ENCODE results near the gene ITSN1.

GRCh38 chr21:33847588-33848248 is 205.4 kb downstream of the ITSN1 start:
- TF ChIP-seq POLR2A (IDR thresholded peaks at IDR 0.05) (no peak), POLR2AphosphoS5 (IDR thresholded peaks at IDR 0.05) (no peak)
- TF ChIP-seq, protein P1, sequence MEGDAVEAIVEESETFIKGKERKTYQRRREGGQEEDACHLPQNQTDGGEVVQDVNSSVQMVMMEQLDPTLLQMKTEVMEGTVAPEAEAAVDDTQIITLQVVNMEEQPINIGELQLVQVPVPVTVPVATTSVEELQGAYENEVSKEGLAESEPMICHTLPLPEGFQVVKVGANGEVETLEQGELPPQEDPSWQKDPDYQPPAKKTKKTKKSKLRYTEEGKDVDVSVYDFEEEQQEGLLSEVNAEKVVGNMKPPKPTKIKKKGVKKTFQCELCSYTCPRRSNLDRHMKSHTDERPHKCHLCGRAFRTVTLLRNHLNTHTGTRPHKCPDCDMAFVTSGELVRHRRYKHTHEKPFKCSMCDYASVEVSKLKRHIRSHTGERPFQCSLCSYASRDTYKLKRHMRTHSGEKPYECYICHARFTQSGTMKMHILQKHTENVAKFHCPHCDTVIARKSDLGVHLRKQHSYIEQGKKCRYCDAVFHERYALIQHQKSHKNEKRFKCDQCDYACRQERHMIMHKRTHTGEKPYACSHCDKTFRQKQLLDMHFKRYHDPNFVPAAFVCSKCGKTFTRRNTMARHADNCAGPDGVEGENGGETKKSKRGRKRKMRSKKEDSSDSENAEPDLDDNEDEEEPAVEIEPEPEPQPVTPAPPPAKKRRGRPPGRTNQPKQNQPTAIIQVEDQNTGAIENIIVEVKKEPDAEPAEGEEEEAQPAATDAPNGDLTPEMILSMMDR (IDR thresholded peaks at IDR 0.05), result no peak
